Loucy (cell line): ENCODE measurements around the gene PODN.

Experiments
- H2AFZ ChIP-seq: fragments of 200-600 bp; sonication (generic); 2 replicates; pipeline ENCODE4 v1.6.0; 2016; ENCODE audit warnings: antibody characterized with exemption, mild to moderate bottlenecking, low read length, moderate library complexity
- H3F3A ChIP-seq: fragments of 200-600 bp; 2 replicates; pipeline ENCODE4 v1.6.0; 2016; ENCODE audit warnings: antibody characterized with exemption, low read depth, mild to moderate bottlenecking
- H3K27me3 ChIP-seq: fragments of 200-600 bp; sonication (generic); 2 replicates; pipeline ENCODE4 v1.6.1; 2014; ENCODE audit warnings: low read length, mild to moderate bottlenecking; ENCODE audit not compliant: insufficient read depth, poor library complexity, severe bottlenecking
- H3K36me3 ChIP-seq: fragments of 200-600 bp; sonication (generic); 2 replicates; pipeline ENCODE4 v1.6.1; 2016; ENCODE audit warnings: low read length; ENCODE audit not compliant: insufficient read depth
- H3K4me1 ChIP-seq: fragments of 200-600 bp; sonication (generic); 2 replicates; pipeline ENCODE4 v1.5.1; 2014; ENCODE audit warnings: low read length, mild to moderate bottlenecking; ENCODE audit not compliant: insufficient read depth, poor library complexity, severe bottlenecking
- H3K4me2 ChIP-seq: fragments of 200-600 bp; sonication (generic); 2 replicates; pipeline ENCODE4 v1.6.0; 2014; ENCODE audit warnings: antibody characterized with exemption, low read length, low read depth, mild to moderate bottlenecking; ENCODE audit not compliant: poor library complexity, severe bottlenecking
- H3K4me3 ChIP-seq: fragments of 200-600 bp; sonication (generic); 2 replicates; pipeline ENCODE4 v1.5.1; 2014; ENCODE audit warnings: low read length, mild to moderate bottlenecking, mixed read lengths; ENCODE audit not compliant: poor library complexity, severe bottlenecking
- H3K79me2 ChIP-seq: fragments of 200-600 bp; sonication (generic); 2 replicates; pipeline ENCODE4 v1.6.1; 2014; ENCODE audit warnings: low read length; ENCODE audit not compliant: insufficient read depth
- H3K9ac ChIP-seq: fragments of 200-600 bp; sonication (generic); 2 replicates; pipeline ENCODE4 v1.6.0; 2014; ENCODE audit warnings: mild to moderate bottlenecking, low read depth, low read length, moderate library complexity; ENCODE audit not compliant: poor library complexity, severe bottlenecking
- H3K9me2 ChIP-seq: fragments of 200-600 bp; sonication (generic); replicated peaks from 2 replicates; pipeline ENCODE4 v1.6.1; 2016; ENCODE audit warnings: low read depth, low read length, mixed read lengths
- H3K9me3 ChIP-seq: fragments of 200-600 bp; sonication (generic); 2 replicates; pipeline ENCODE4 v1.6.1; 2014; ENCODE audit warnings: mild to moderate bottlenecking, antibody characterized with exemption, low read length, low read depth; ENCODE audit not compliant: insufficient read depth
- H4K20me1 ChIP-seq: fragments of 200-600 bp; sonication (generic); 2 replicates; pipeline ENCODE4 v1.6.0; 2014; ENCODE audit warnings: antibody characterized with exemption, low read length, mild to moderate bottlenecking; ENCODE audit not compliant: insufficient read depth, poor library complexity, severe bottlenecking
- CTCF ChIP-seq: fragments of 200-600 bp; sonication (generic); conservative IDR thresholded peaks from 2 replicates; pipeline ENCODE4 v1.5.1; 2014; ENCODE audit warnings: mild to moderate bottlenecking, antibody characterized with exemption, low read length
- EZH2phosphoT487 ChIP-seq: fragments of 200-600 bp; IDR thresholded peaks from 2 replicates; pipeline ENCODE4 v1.6.1; 2018; ENCODE audit warnings: antibody characterized with exemption, mild to moderate bottlenecking, moderate library complexity, borderline replicate concordance

The PODN gene

GRCh38 chr1:53128401-53128800 is 66.4 kb downstream of the PODN start:
- H3F3A ChIP-seq: no peaks in the 10 kb centered on the region
- no peak for TF ChIP-seq EZH2phosphoT487
- no peak for TF ChIP-seq CTCF
- no peak overlapping the region for H3K9ac ChIP-seq
- no peaks in the 10 kb centered on the region for H3K27me3 ChIP-seq
- no peaks in the 10 kb centered on the region for H3K9me2 ChIP-seq
- no peak overlapping the region for H2AFZ ChIP-seq
- no peaks in the 10 kb centered on the region for H3K36me3 ChIP-seq
- H3K4me2 ChIP-seq: no peak overlapping the region
- no peaks in the 10 kb centered on the region for H3K9me3 ChIP-seq
- H3K79me2 ChIP-seq: no peaks in the 10 kb centered on the region
- H3K4me3 ChIP-seq: no peak overlapping the region
- H3K4me1 ChIP-seq: no peaks in the 10 kb centered on the region
- H4K20me1 ChIP-seq: no peaks in the 10 kb centered on the region

GRCh38 chr1:53129891-53130597 is 68.0 kb downstream of the PODN start:
- Histone ChIP-seq H3K9ac (no peak overlapping the region), H3K9me2 (no peaks in the 10 kb centered on the region), H3K9me3 (no peaks in the 10 kb centered on the region), H4K20me1 (no peaks in the 10 kb centered on the region), H3K4me3 (no peak overlapping the region), H3F3A (no peaks in the 10 kb centered on the region), H3K4me2 (no peak overlapping the region), H3K36me3 (no peaks in the 10 kb centered on the region), H3K4me1 (no peaks in the 10 kb centered on the region), H3K79me2 (no peaks in the 10 kb centered on the region), H2AFZ (no peak overlapping the region), H3K27me3 (no peaks in the 10 kb centered on the region)
- TF ChIP-seq EZH2phosphoT487: no peak
- TF ChIP-seq CTCF: no peak

GRCh38 chr1:53130598-53130877 is 68.5 kb downstream of the PODN start:
- TF ChIP-seq CTCF (no peak), EZH2phosphoT487 (no peak)
- no peaks in the 10 kb centered on the region for H3K27me3 ChIP-seq
- no peak overlapping the region for H3K4me3 ChIP-seq
- H2AFZ ChIP-seq: no peak overlapping the region
- H3K9me3 ChIP-seq: no peaks in the 10 kb centered on the region
- no peaks in the 10 kb centered on the region for H3K79me2 ChIP-seq
- no peaks in the 10 kb centered on the region for H3K36me3 ChIP-seq
- no peaks in the 10 kb centered on the region for H3F3A ChIP-seq
- no peaks in the 10 kb centered on the region for H3K4me1 ChIP-seq
- no peaks in the 10 kb centered on the region for H4K20me1 ChIP-seq
- H3K9me2 ChIP-seq: no peaks in the 10 kb centered on the region
- H3K4me2 ChIP-seq: no peak overlapping the region
- H3K9ac ChIP-seq: no peak overlapping the region
